ENCODE results near the gene MBD3L1. TPM values are rescaled to one million over a fixed set of nuclear protein-coding genes. Genes with fewer than 3 reads are reported as not detected.

Gene MBD3L1
- total RNA-seq, 2 experiments from 2014 or later: not detected

DNA sequence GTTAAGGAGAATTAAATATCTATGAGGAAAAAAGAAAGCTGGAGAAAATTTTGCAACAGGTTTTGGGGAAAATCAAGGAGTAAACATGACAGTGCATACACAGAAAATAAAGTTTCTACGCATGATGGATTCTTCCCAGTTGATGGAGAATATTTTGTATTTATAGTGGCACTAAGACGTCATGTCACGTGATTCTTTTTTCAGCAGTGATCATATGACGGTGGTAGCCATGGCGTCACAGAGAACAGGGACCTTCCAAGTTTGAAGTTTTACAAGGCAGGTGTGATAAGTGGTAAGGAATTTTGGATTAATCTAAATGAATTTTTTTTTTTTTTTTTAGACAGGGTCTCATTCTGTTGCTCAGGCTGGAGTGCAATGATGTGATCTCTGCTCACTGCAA, 8.5 kb downstream of the MBD3L1 start:
- Mint-ChIP-seq H3K4me3 (no peak overlapping the region), H3K9me3 (no peaks in the 10 kb centered on the region), H3K27ac (no peak overlapping the region), H3K36me3 (ENCODE audit: low read depth) (no peaks in the 10 kb centered on the region), H3K27me3 (peaks cover 4% of the 10 kb centered on the region), H3K4me1 (ENCODE audit: low read depth) (no peaks in the 10 kb centered on the region)
- intact Hi-C loops (cut with micrococcal nuclease): no loop called here
- POLR2A ChIA-PET: no interaction called here
- DNase-seq: no peak
- no peak for ATAC-seq
- TF ChIP-seq, protein P1, sequence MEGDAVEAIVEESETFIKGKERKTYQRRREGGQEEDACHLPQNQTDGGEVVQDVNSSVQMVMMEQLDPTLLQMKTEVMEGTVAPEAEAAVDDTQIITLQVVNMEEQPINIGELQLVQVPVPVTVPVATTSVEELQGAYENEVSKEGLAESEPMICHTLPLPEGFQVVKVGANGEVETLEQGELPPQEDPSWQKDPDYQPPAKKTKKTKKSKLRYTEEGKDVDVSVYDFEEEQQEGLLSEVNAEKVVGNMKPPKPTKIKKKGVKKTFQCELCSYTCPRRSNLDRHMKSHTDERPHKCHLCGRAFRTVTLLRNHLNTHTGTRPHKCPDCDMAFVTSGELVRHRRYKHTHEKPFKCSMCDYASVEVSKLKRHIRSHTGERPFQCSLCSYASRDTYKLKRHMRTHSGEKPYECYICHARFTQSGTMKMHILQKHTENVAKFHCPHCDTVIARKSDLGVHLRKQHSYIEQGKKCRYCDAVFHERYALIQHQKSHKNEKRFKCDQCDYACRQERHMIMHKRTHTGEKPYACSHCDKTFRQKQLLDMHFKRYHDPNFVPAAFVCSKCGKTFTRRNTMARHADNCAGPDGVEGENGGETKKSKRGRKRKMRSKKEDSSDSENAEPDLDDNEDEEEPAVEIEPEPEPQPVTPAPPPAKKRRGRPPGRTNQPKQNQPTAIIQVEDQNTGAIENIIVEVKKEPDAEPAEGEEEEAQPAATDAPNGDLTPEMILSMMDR (IDR thresholded peaks at IDR 0.05): no peak
- CTCF ChIA-PET: no interaction called here

DNA sequence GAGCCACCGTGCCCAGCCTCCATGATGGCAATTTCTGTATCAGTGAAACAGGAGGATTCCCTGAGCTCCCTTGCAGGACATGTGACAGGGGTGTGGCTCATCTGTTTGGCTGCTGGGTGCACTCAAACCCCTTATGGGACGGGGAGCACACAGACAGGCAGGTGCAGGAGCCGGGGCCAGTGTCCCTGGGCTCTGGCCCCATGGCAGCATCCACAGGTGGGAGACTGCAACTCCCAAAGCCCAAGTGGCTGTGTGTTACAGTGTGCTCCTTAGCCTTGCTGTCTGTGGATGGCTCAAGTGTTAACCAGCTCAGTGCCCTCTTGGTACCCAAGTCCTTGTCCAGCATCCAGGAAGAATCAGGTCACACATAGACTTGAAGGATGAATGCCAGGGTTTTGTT, 14.6 kb downstream of the MBD3L1 start:
- ChIA-PET POLR2A (no interaction called here), CTCF (no interaction called here)
- TF ChIP-seq, protein P1 (IDR thresholded peaks at IDR 0.05): no peak
- Mint-ChIP-seq H3K4me3 (no peak overlapping the region), H3K27ac (no peak overlapping the region), H3K36me3 (ENCODE audit: low read depth) (no peaks in the 10 kb centered on the region), H3K9me3 (peaks cover 8% of the 10 kb centered on the region), H3K4me1 (ENCODE audit: low read depth) (no peaks in the 10 kb centered on the region), H3K27me3 (peaks cover 4% of the 10 kb centered on the region)
- DNase-seq: no peak
- ATAC-seq: no peak
- intact Hi-C loops (cut with micrococcal nuclease): no loop called here

DNA sequence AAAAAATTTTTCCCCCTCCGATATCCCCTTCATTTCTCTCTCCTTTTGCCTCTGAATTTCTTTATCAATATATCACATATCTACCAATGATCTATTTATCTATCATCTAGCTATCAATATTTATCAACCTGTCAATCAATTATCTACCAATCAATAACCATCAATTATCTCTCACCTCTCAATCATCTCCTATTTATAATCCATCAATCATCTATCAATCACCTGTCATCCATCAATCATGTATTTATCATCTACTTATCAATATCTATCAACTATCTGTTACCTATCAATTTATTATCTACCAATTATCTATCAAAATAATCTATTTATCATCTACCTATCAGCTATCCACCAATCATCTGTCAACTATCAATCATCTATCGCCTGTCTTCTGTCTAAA, 17.1 kb downstream of the MBD3L1 start:
- ChIA-PET POLR2A (no interaction called here), CTCF (no interaction called here)
- TF ChIP-seq, protein P1 (IDR thresholded peaks at IDR 0.05): no peak
- intact Hi-C loops (cut with micrococcal nuclease): no loop called here
- H3K9me3 Mint-ChIP-seq: peaks cover 8% of the 10 kb centered on the region
- H3K36me3 Mint-ChIP-seq (ENCODE audit: low read depth): no peaks in the 10 kb centered on the region
- no peak for ATAC-seq
- H3K27me3 Mint-ChIP-seq: peaks cover 9% of the 10 kb centered on the region
- no peak overlapping the region for H3K27ac Mint-ChIP-seq
- no peaks in the 10 kb centered on the region for H3K4me1 Mint-ChIP-seq (ENCODE audit: low read depth)
- H3K4me3 Mint-ChIP-seq: no peak overlapping the region
- DNase-seq: no peak

DNA sequence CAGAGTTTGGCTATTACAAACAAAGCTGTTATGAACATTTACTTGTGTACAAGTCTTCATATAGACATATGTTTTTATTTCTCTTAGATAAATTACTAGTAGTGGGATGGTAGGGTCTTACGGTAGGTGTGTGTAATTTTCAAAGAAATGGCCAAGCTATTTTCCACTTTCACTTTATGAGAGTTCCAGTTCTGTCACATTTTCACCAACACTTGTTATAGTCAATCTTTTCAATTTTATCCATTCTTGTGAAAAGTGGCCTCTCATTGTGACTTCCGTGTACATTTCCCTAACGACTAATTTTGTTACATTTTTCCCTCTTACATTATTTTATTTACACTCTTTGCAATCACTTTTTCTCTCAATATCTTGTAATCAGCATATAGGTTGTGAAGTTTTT, 18.3 kb downstream of the MBD3L1 start:
- H3K4me1 Mint-ChIP-seq (ENCODE audit: low read depth): no peaks in the 10 kb centered on the region

GRCh38 chr19:8858260-8858659, 26.1 kb downstream of the MBD3L1 start:
- H3K4me1 Mint-ChIP-seq (ENCODE audit: low read depth): no peaks in the 10 kb centered on the region
- POLR2A ChIA-PET: no interaction called here

More for the DNA sequence above, 18.3 kb downstream of the MBD3L1 start:
- H3K27me3 Mint-ChIP-seq: peaks cover 15% of the 10 kb centered on the region
- intact Hi-C loops (cut with micrococcal nuclease): no loop called here
- H3K4me3 Mint-ChIP-seq: no peak overlapping the region
- ATAC-seq (no peak), DNase-seq (no peak)
- POLR2A ChIA-PET: no interaction called here
- no peaks in the 10 kb centered on the region for H3K36me3 Mint-ChIP-seq (ENCODE audit: low read depth)
- CTCF ChIA-PET: no interaction called here
- TF ChIP-seq, protein P1 (IDR thresholded peaks at IDR 0.05): no peak
- H3K9me3 Mint-ChIP-seq: peaks cover 8% of the 10 kb centered on the region
- H3K27ac Mint-ChIP-seq: no peak overlapping the region

More at GRCh38 chr19:8858260-8858659, 26.1 kb downstream of the MBD3L1 start:
- CTCF ChIA-PET: no interaction called here
- H3K36me3 Mint-ChIP-seq (ENCODE audit: low read depth): no peaks in the 10 kb centered on the region
- intact Hi-C loops (cut with micrococcal nuclease): no loop called here
- H3K27me3 Mint-ChIP-seq: peaks cover 26% of the 10 kb centered on the region
- ATAC-seq (no peak), DNase-seq (no peak)
- no peak overlapping the region for H3K27ac Mint-ChIP-seq
- no peaks in the 10 kb centered on the region for H3K9me3 Mint-ChIP-seq
- TF ChIP-seq, protein P1 (IDR thresholded peaks at IDR 0.05): no peak
- H3K4me3 Mint-ChIP-seq: no peak overlapping the region

Measured in activated CD8-positive, alpha-beta T cell treated with anti-CD3 and anti-CD28 coated beads for 36 hours (primary cell).